KMS-11 (cell line): ENCODE results near the gene SLC38A5.

Experiments used
- H2AFZ ChIP-seq: fragments of 200-600 bp; sonication (generic); 2 replicates; pipeline ENCODE4 v1.6.1; 2016; ENCODE audit warnings: antibody characterized with exemption, mixed run types, low read depth
- H3K27ac ChIP-seq: fragments of 200-600 bp; sonication (generic); 2 replicates; pipeline ENCODE4 v1.6.1; 2016; ENCODE audit warnings: mild to moderate bottlenecking, mixed run types
- H3K27me3 ChIP-seq: fragments of 200-600 bp; sonication (generic); 2 replicates; pipeline ENCODE4 v1.6.1; 2017; ENCODE audit warnings: mild to moderate bottlenecking, low read depth, mixed run types, moderate library complexity; ENCODE audit not compliant: insufficient read depth
- H3K36me3 ChIP-seq: fragments of 200-600 bp; sonication (generic); 2 replicates; pipeline ENCODE4 v1.6.1; 2017; ENCODE audit warnings: mild to moderate bottlenecking, mixed run types; ENCODE audit not compliant: insufficient read depth
- H3K4me1 ChIP-seq: fragments of 200-600 bp; sonication (generic); 2 replicates; pipeline ENCODE4 v1.6.1; 2016; ENCODE audit warnings: mild to moderate bottlenecking, low read depth, mixed run types; ENCODE audit not compliant: poor library complexity, severe bottlenecking
- H3K4me2 ChIP-seq: fragments of 200-600 bp; sonication (generic); 2 replicates; pipeline ENCODE4 v1.7.0; 2016; ENCODE audit warnings: mild to moderate bottlenecking, mixed run types
- H3K4me3 ChIP-seq: fragments of 200-600 bp; sonication (generic); IDR thresholded peaks from 2 replicates; pipeline ENCODE4 v1.6.1; 2017; ENCODE audit warnings: low read depth, low read length, mixed read lengths; ENCODE audit not compliant: insufficient read depth
- H3K79me2 ChIP-seq: fragments of 200-600 bp; sonication (generic); 2 replicates; pipeline ENCODE4 v1.6.1; 2016; ENCODE audit warnings: low read depth, mixed run types; ENCODE audit not compliant: insufficient read depth
- H3K9ac ChIP-seq: fragments of 200-600 bp; sonication (generic); 2 replicates; pipeline ENCODE4 v1.6.1; 2016; ENCODE audit warnings: mild to moderate bottlenecking, mixed run types
- H4K20me1 ChIP-seq: fragments of 200-600 bp; sonication (generic); 2 replicates; pipeline ENCODE4 v1.6.1; 2016; ENCODE audit warnings: mild to moderate bottlenecking, mixed run types; ENCODE audit not compliant: insufficient read depth
- CTCF ChIP-seq: fragments of 200-600 bp; sonication (generic); conservative IDR thresholded peaks from 2 replicates; pipeline ENCODE4 v1.6.1; 2017; ENCODE audit warnings: low read depth, mild to moderate bottlenecking, antibody characterized with exemption, low read length, moderate library complexity, mixed read lengths

Gene SLC38A5

DNA sequence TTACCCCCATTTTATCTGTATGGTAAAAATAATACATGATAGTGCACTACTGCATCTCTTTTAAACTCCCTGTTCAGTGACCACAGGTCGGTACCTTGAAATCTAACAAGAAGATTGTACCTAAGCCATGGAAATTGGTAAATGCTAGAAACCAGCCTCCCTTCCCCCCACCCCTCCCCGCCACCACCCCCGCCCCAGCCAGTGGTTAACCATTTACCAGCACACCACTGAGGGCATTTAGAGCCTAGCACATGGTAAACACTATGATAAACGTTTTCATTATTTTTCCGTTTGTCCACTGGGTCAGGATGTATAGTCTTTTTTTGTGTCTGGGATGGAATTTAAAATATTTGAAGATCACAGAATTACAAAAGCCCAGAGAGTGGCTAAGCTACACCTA lies 5.2 kb upstream of the SLC38A5 start:
- Histone ChIP-seq H3K79me2 (peaks cover 22% of the 10 kb centered on the region), H4K20me1 (no peaks in the 10 kb centered on the region), H3K4me1 (peaks cover 12% of the 10 kb centered on the region), H2AFZ (peak overlapping the region; percentile 85; the same call in 1 of the 2 replicates), H3K36me3 (no peaks in the 10 kb centered on the region), H3K4me2 (peak overlapping the region; percentile 85), H3K9ac (peak overlapping the region; percentile 93), H3K4me3 (no peak overlapping the region), H3K27me3 (no peaks in the 10 kb centered on the region), H3K27ac (peak overlapping the region; percentile 82)
- no peak for TF ChIP-seq CTCF

DNA sequence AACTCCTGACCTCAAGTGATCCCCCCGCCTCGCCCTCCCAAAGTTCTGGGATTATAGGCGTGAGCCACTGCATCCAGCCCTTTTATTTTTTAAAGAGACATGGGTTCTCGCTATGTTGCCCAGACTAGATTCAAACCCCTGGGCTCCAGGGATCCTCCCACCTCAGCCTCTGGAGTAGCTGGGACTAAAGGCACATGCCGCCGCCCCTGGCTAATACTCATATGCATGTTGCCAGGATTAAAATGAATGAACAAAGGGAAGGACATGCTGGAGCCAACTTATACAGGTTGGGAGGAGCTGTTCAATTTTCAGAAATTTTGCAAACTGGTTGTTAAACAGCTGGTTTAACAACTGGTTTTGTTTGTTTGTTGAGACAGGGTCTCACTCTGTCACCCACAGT lies 4.5 kb upstream of the SLC38A5 start:
- H3K27me3 ChIP-seq: no peaks in the 10 kb centered on the region
- no peak overlapping the region for H3K27ac ChIP-seq
- peaks cover 17% of the 10 kb centered on the region for H3K4me1 ChIP-seq
- no peak for TF ChIP-seq CTCF
- no peaks in the 10 kb centered on the region for H4K20me1 ChIP-seq
- H3K9ac ChIP-seq: peak overlapping the region; percentile 93; the same call in 1 of the 2 replicates
- no peaks in the 10 kb centered on the region for H3K36me3 ChIP-seq
- peak overlapping the region; percentile 38; the same call in 1 of the 2 replicates for H2AFZ ChIP-seq
- peaks cover 22% of the 10 kb centered on the region for H3K79me2 ChIP-seq
- no peak overlapping the region for H3K4me3 ChIP-seq
- H3K4me2 ChIP-seq: peak overlapping the region; percentile 73

DNA sequence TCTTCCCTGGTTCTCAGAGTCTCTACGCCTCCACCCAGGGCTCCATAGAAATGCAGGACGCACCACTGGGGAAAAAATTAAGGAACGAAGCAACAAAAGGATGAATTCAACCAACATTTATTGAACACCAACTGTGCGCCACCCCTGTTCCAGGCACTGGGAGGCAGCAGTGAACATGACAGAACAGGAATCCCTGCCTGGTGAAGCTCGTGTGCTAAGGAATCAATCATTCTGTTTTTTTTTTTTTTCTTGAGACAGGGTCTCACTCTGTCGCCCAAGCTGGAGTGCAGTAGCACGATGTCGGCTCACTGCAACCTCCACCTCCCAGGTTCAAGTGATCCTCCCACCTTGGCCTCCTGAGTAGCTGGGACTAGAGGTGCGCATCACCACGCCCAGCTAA lies 4.1 kb upstream of the SLC38A5 start:
- Histone ChIP-seq H3K4me2 (no peak overlapping the region), H3K9ac (no peak overlapping the region), H3K79me2 (peaks cover 22% of the 10 kb centered on the region), H3K36me3 (no peaks in the 10 kb centered on the region), H3K27ac (no peak overlapping the region), H3K4me1 (peaks cover 19% of the 10 kb centered on the region), H4K20me1 (no peaks in the 10 kb centered on the region), H3K27me3 (no peaks in the 10 kb centered on the region), H2AFZ (no peak overlapping the region), H3K4me3 (no peak overlapping the region)
- no peak; the same call in 1 of the 2 replicates for TF ChIP-seq CTCF

- H3K79me2 ChIP-seq: peaks cover 27% of the 10 kb centered on the region
- no peaks in the 10 kb centered on the region for H3K36me3 ChIP-seq
- H3K27me3 ChIP-seq: no peaks in the 10 kb centered on the region
- H4K20me1 ChIP-seq: no peaks in the 10 kb centered on the region
- H3K4me3 ChIP-seq: no peak overlapping the region
- no peak overlapping the region for H2AFZ ChIP-seq
- peaks cover 19% of the 10 kb centered on the region for H3K4me1 ChIP-seq
- H3K9ac ChIP-seq: no peak overlapping the region
- TF ChIP-seq CTCF: no peak
- H3K4me2 ChIP-seq: no peak overlapping the region
- no peak overlapping the region for H3K27ac ChIP-seq
These were observed 3.6 kb upstream of the SLC38A5 start for GRCh38 chrX:48473704-48473990.
